DND-41 (cell line): ENCODE results near the gene WRAP73.

Experiments
- ATAC-seq: fragments of 200-7000 bp; cut with Tn5 transposase; 3 replicates; pipeline ENCODE4 v1.9.1; 2021; ENCODE audit warnings: low read depth; ENCODE audit not compliant: insufficient read depth
- DNase-seq: peaks from one replicate; pipeline ENCODE4 v3.0.0-alpha.2; 2020
- H2AFZ ChIP-seq: 2 replicates; pipeline ENCODE4 v1.6.0; 2012; ENCODE audit warnings: low read depth, low read length
- H3K27ac ChIP-seq: 2 replicates; pipeline ENCODE4 v1.5.1; 2012; ENCODE audit warnings: low read length, inconsistent platforms
- H3K27me3 ChIP-seq: fragments of 200-600 bp; sonication (generic); 2 replicates; pipeline ENCODE4 v1.6.0; 2012; ENCODE audit warnings: low read length, mild to moderate bottlenecking, inconsistent platforms; ENCODE audit not compliant: insufficient read depth, poor library complexity
- H3K36me3 ChIP-seq: 2 replicates; pipeline ENCODE4 v1.5.1; 2012; ENCODE audit warnings: low read length, inconsistent platforms; ENCODE audit not compliant: insufficient read depth
- H3K4me1 ChIP-seq: 2 replicates; pipeline ENCODE4 v1.5.1; 2012; ENCODE audit warnings: mild to moderate bottlenecking, low read length; ENCODE audit not compliant: insufficient read depth
- H3K4me2 ChIP-seq: 2 replicates; pipeline ENCODE4 v1.6.0; 2012; ENCODE audit warnings: mild to moderate bottlenecking, moderate library complexity, low read length, inconsistent platforms; ENCODE audit not compliant: insufficient read depth
- H3K4me3 ChIP-seq, 2 experiments: fragments of 200-600 bp in 1 of 2; shearing (Covaris generic) in 1 of 2; 2 replicates each; pipeline ENCODE4 v1.5.1; 2012 to 2016; ENCODE audit warnings: inconsistent platforms in 2 of 2, low read length in 2 of 2, mild to moderate bottlenecking in 2 of 2, low read depth in 1 of 2, moderate library complexity in 1 of 2
- H3K79me2 ChIP-seq: 2 replicates; pipeline ENCODE4 v1.6.0; 2012; ENCODE audit warnings: low read length, inconsistent platforms; ENCODE audit not compliant: insufficient read depth
- H3K9ac ChIP-seq: 2 replicates; pipeline ENCODE4 v1.6.0; 2012; ENCODE audit warnings: low read depth, mild to moderate bottlenecking, inconsistent platforms, low read length, moderate library complexity
- H3K9me3 ChIP-seq: 2 replicates; pipeline ENCODE4 v1.5.1; 2012; ENCODE audit warnings: low read length, moderate library complexity, mild to moderate bottlenecking, inconsistent platforms; ENCODE audit not compliant: insufficient read depth, severe bottlenecking
- H4K20me1 ChIP-seq: 2 replicates; pipeline ENCODE4 v1.6.0; 2012; ENCODE audit warnings: low read length; ENCODE audit not compliant: insufficient read depth
- EZH2 ChIP-seq: IDR thresholded peaks from 3 replicates; pipeline ENCODE4 v1.6.1; 2012; ENCODE audit warnings: borderline replicate concordance, low read depth, mild to moderate bottlenecking, moderate library complexity, low read length, inconsistent platforms; ENCODE audit not compliant: severe bottlenecking
- TF ChIP-seq, protein P1 (sequence below): IDR thresholded peaks from 2 replicates; pipeline ENCODE4 v1.5.1; 2012; ENCODE audit warnings: borderline replicate concordance, low read length, moderate library complexity, mild to moderate bottlenecking; ENCODE audit not compliant: poor library complexity, severe bottlenecking; ENCODE audit errors: extremely low read depth

WRAP73 gene

GRCh38 chr1:3590139-3590763 lies 59.7 kb downstream of the WRAP73 start:
- Histone ChIP-seq H3K9me3 (no peaks in the 10 kb centered on the region), H3K36me3 (no peaks in the 10 kb centered on the region), H3K4me1 (no peaks in the 10 kb centered on the region), H3K79me2 (no peaks in the 10 kb centered on the region), H4K20me1 (no peaks in the 10 kb centered on the region), H3K9ac (no peak overlapping the region), H3K4me2 (no peak overlapping the region), H3K27ac (no peak overlapping the region), H2AFZ (no peak overlapping the region), H3K27me3 (no peaks in the 10 kb centered on the region), H3K4me3 (no peak overlapping the region)
- TF ChIP-seq, protein P1, sequence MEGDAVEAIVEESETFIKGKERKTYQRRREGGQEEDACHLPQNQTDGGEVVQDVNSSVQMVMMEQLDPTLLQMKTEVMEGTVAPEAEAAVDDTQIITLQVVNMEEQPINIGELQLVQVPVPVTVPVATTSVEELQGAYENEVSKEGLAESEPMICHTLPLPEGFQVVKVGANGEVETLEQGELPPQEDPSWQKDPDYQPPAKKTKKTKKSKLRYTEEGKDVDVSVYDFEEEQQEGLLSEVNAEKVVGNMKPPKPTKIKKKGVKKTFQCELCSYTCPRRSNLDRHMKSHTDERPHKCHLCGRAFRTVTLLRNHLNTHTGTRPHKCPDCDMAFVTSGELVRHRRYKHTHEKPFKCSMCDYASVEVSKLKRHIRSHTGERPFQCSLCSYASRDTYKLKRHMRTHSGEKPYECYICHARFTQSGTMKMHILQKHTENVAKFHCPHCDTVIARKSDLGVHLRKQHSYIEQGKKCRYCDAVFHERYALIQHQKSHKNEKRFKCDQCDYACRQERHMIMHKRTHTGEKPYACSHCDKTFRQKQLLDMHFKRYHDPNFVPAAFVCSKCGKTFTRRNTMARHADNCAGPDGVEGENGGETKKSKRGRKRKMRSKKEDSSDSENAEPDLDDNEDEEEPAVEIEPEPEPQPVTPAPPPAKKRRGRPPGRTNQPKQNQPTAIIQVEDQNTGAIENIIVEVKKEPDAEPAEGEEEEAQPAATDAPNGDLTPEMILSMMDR: no peak
- no peak for DNase-seq
- no peak for ATAC-seq

- Histone ChIP-seq H3K27ac (no peak overlapping the region), H4K20me1 (no peaks in the 10 kb centered on the region), H2AFZ (no peak overlapping the region), H3K9ac (no peak overlapping the region), H3K4me1 (no peaks in the 10 kb centered on the region), H3K79me2 (no peaks in the 10 kb centered on the region), H3K4me2 (no peak overlapping the region), H3K36me3 (no peaks in the 10 kb centered on the region), H3K4me3 (no peak overlapping the region), H3K9me3 (peaks cover 6% of the 10 kb centered on the region), H3K27me3 (no peaks in the 10 kb centered on the region)
- ATAC-seq (no peak), DNase-seq (no peak)
- TF ChIP-seq EZH2: no peak
- TF ChIP-seq, protein P1: no peak
Measured at GRCh38 chr1:3588395-3588794, 61.5 kb downstream of the WRAP73 start.

- DNase-seq (no peak), ATAC-seq (no peak)
- H3K27ac ChIP-seq: no peak overlapping the region
Measured at GRCh38 chr1:3586986-3587759, 62.7 kb downstream of the WRAP73 start.

More at GRCh38 chr1:3586986-3587759, 62.7 kb downstream of the WRAP73 start:
- no peak overlapping the region for H3K9ac ChIP-seq
- TF ChIP-seq, protein P1: no peak
- no peak for TF ChIP-seq EZH2
- no peaks in the 10 kb centered on the region for H3K36me3 ChIP-seq
- H3K4me2 ChIP-seq: no peak overlapping the region
- no peaks in the 10 kb centered on the region for H3K4me1 ChIP-seq
- no peaks in the 10 kb centered on the region for H4K20me1 ChIP-seq
- H2AFZ ChIP-seq: no peak overlapping the region
- H3K27me3 ChIP-seq: no peaks in the 10 kb centered on the region
- no peaks in the 10 kb centered on the region for H3K79me2 ChIP-seq
- H3K9me3 ChIP-seq: peaks cover 6% of the 10 kb centered on the region
- no peak overlapping the region for H3K4me3 ChIP-seq
